Activated T-helper 2 cell treated with anti-CD3 and anti-CD28 coated beads, Interferon-gamma antibody, Interleukin-2, Interleukin-4, amounts not matched to agents 10 μg/mL and 5 μg/mL and 100 μg/mL, durations not matched to agents 14 hours and 24 hours and 36 hours (primary cell): ENCODE data around the gene PTTG2. TPM values are rescaled to one million over a fixed set of nuclear protein-coding genes. Genes with fewer than 3 reads are reported as not detected.

Source experiments
- DNase-seq: peaks from one replicate; pipeline ENCODE4 v3.0.0; 2021; ENCODE audit warnings: low spot score
- H3K27ac Mint-ChIP-seq: one replicate; pipeline ENCODE4 v1.8.0; 2021; ENCODE audit warnings: mixed read lengths
- H3K27me3 Mint-ChIP-seq: one replicate; pipeline ENCODE4 v1.8.0; 2021; ENCODE audit warnings: low read depth, mixed read lengths
- H3K36me3 Mint-ChIP-seq: one replicate; pipeline ENCODE4 v1.8.0; 2021; ENCODE audit warnings: low read depth, mixed read lengths
- H3K4me1 Mint-ChIP-seq: one replicate; pipeline ENCODE4 v1.8.0; 2021; ENCODE audit warnings: low read depth, mixed read lengths
- H3K4me3 Mint-ChIP-seq: one replicate; pipeline ENCODE4 v1.8.0; 2021; ENCODE audit warnings: low read depth, mild to moderate bottlenecking, moderate library complexity, mixed read lengths
- H3K9me3 Mint-ChIP-seq: one replicate; pipeline ENCODE4 v1.8.0; 2021; ENCODE audit warnings: mixed read lengths
- intact Hi-C: fragments of 100-400 bp; cut with micrococcal nuclease; formaldehyde crosslinking; loops from one replicate; pipeline ENCODE4 v1.15.1; 2023
- total RNA-seq: library from RNA; stranded (reverse); gene quantifications from 2 replicates; pipeline ENCODE4 v1.2.3, GENCODE V29; 2022

PTTG2 gene
- total RNA-seq, 1 donor from 2014 or later, result not detected

DNA sequence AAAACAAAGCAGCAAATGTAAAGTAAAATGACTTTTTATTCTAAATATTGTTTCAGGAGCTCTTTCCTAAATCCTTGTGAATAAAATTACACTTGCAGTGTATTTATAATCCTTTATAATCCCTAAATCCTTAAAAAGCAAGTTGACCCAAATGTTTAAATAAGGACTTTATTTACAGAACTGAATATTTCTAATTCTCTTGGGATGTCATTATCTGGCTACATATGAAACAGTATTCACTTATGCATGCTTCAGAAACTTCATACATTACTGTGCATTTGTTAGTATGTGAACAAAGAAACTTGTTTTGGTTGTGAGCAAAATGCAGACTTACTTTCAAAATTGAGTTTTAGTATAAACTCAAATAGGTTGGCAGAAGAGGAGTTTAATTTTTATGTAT, 49.2 kb downstream of the PTTG2 start:
- intact Hi-C loops, result no loop called here
- Mint-ChIP-seq H3K36me3 (peaks cover 3% of the 10 kb centered on the region), H3K4me1 (peaks cover 13% of the 10 kb centered on the region), H3K9me3 (no peaks in the 10 kb centered on the region), H3K4me3 (no peak overlapping the region), H3K27me3 (no peaks in the 10 kb centered on the region), H3K27ac (no peak overlapping the region)
- no peak for DNase-seq

DNA sequence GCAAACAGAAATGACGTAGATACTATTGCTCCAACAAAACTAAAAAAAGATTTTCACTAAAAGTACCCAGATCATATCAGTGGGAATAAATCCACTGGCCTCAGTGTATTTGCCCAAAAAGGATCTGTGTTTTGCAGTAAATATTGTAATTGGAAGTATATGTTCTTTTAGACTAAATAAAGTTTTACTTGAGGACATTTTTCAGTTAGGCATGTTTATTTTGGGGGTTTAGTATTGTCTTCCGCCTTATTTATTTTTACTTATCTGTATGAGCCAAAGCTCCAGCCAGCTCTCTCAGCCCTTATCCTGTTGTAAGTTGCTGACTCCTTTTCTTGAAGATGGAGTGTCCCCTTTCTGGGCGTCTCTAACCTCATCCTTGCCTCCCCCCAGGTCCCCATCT, 49.8 kb downstream of the PTTG2 start:
- no peak for DNase-seq
- no peaks in the 10 kb centered on the region for H3K27me3 Mint-ChIP-seq
- peaks cover 6% of the 10 kb centered on the region for H3K36me3 Mint-ChIP-seq
- H3K9me3 Mint-ChIP-seq, result no peaks in the 10 kb centered on the region
- peaks cover 11% of the 10 kb centered on the region for H3K4me1 Mint-ChIP-seq
- H3K4me3 Mint-ChIP-seq, result no peak overlapping the region
- intact Hi-C loops, result no loop called here
- no peak overlapping the region for H3K27ac Mint-ChIP-seq

Other genes with a start within 250 kb of the PTTG2 start
- gene PGM2, start 133.7 kb upstream of the PTTG2 start, total RNA-seq, result 49.3 and 52.5 TPM in 2 replicates
- 50.3 and 58.5 TPM in 2 replicates for gene TBC1D1, start 69.3 kb upstream of the PTTG2 start, total RNA-seq